Loucy (cell line): ENCODE results near the gene RSRC1.

Source experiments
- CTCF ChIP-seq: fragments of 200-600 bp; sonication (generic); conservative IDR thresholded peaks from 2 replicates; pipeline ENCODE4 v1.5.1; 2014; ENCODE audit warnings: mild to moderate bottlenecking, antibody characterized with exemption, low read length
- EZH2phosphoT487 ChIP-seq: fragments of 200-600 bp; IDR thresholded peaks from 2 replicates; pipeline ENCODE4 v1.6.1; 2018; ENCODE audit warnings: antibody characterized with exemption, mild to moderate bottlenecking, moderate library complexity, borderline replicate concordance

- TF ChIP-seq CTCF, result no peak
- no peak for TF ChIP-seq EZH2phosphoT487
Measured at GRCh38 chr3:158531334-158531733, 421.4 kb downstream of the RSRC1 start.
